Peyer's patch (tissue), 4 donors: Measurements from ENCODE around the gene TRMT11. TPM values are rescaled to one million over a fixed set of nuclear protein-coding genes. Genes with fewer than 3 reads are reported as not detected.

Source experiments
- DNase-seq, 3 donors: peaks; one replicate each; pipeline ENCODE4 v3.0.0-alpha.2; 2017 to 2019
- H3K27ac ChIP-seq, 4 donors: fragments of 200-600 bp; sonication (generic); one replicate each; pipeline ENCODE4 v1.5.1; 2016 to 2019
- H3K27me3 ChIP-seq, 2 donors: fragments of 200-600 bp; sonication (generic); one replicate each; pipeline ENCODE4 v1.5.1; 2019
- H3K36me3 ChIP-seq, 3 donors: fragments of 200-600 bp; sonication (generic); one replicate each; pipeline ENCODE4 v1.5.1; 2016 to 2019
- H3K4me1 ChIP-seq, 4 donors: fragments of 200-600 bp; sonication (generic); one replicate each; pipeline ENCODE4 v1.5.1; 2016 to 2019
- H3K4me3 ChIP-seq, 4 donors: fragments of 200-600 bp; sonication (generic); 1 replicate in 3 of 4; 2 replicates in 1 of 4; pipeline ENCODE4 v1.5.1; 2016 to 2019; ENCODE audit warnings: mild to moderate bottlenecking in 1 of 4
- H3K9me3 ChIP-seq, 4 donors: fragments of 200-600 bp; sonication (generic); one replicate each; pipeline ENCODE4 v1.5.1; 2016 to 2019; ENCODE audit warnings: mild to moderate bottlenecking in 1 of 4
- CTCF ChIP-seq, 6 experiments: fragments of 450-650 bp in 4 of 6; fragments of 200-600 bp in 2 of 6; sonication (generic) in 1 of 6; IDR thresholded peaks; one replicate each; pipeline ENCODE4 v1.5.1; 2017 to 2019; ENCODE audit warnings: antibody characterized with exemption in 6 of 6, mild to moderate bottlenecking in 3 of 6, moderate library complexity in 1 of 6
- POLR2A ChIP-seq, 2 donors: fragments of 450-650 bp; IDR thresholded peaks; one replicate each; pipeline ENCODE4 v1.5.1; 2017; ENCODE audit warnings: antibody characterized with exemption in 2 of 2, mild to moderate bottlenecking in 2 of 2, moderate library complexity in 2 of 2
- total RNA-seq, 4 donors: library from RNA; depleted of rRNA; stranded (reverse); fragments of >200 nt; gene quantifications; one replicate each; pipeline ENCODE4 v1.1.0, GENCODE V29; 2016

The TRMT11 gene
- total RNA-seq, 4 donors from 2014 or later, result 36.6 to 60.2 (median 51.2) TPM

- H3K36me3 ChIP-seq, result peaks cover 0 to 14% (median 0%) of the 10 kb centered on the region in 3 donors
- DNase-seq, result no peak
- H3K9me3 ChIP-seq, result no peaks in the 10 kb centered on the region
- TF ChIP-seq CTCF (IDR thresholded peaks at IDR 0.05), result no peak
- no peak for TF ChIP-seq POLR2A (IDR thresholded peaks at IDR 0.05)
- no peak overlapping the region for H3K4me3 ChIP-seq
- no peak overlapping the region for H3K27ac ChIP-seq
- H3K27me3 ChIP-seq, result no peaks in the 10 kb centered on the region
- H3K4me1 ChIP-seq, result no peaks in the 10 kb centered on the region
These were observed 65.5 kb downstream of the TRMT11 start for GRCh38 chr6:126051791-126052190.

- Histone ChIP-seq H3K4me1 (no peaks in the 10 kb centered on the region), H3K27ac (no peak overlapping the region), H3K36me3 (peaks cover 0 to 13% (median 0%) of the 10 kb centered on the region in 3 donors), H3K4me3 (no peak overlapping the region), H3K27me3 (no peaks in the 10 kb centered on the region), H3K9me3 (no peaks in the 10 kb centered on the region)
- DNase-seq, result no peak
- TF ChIP-seq CTCF (IDR thresholded peaks at IDR 0.05), result no peak
- TF ChIP-seq POLR2A (IDR thresholded peaks at IDR 0.05), result no peak
These were observed 66.1 kb downstream of the TRMT11 start for GRCh38 chr6:126052485-126052884.

DNA sequence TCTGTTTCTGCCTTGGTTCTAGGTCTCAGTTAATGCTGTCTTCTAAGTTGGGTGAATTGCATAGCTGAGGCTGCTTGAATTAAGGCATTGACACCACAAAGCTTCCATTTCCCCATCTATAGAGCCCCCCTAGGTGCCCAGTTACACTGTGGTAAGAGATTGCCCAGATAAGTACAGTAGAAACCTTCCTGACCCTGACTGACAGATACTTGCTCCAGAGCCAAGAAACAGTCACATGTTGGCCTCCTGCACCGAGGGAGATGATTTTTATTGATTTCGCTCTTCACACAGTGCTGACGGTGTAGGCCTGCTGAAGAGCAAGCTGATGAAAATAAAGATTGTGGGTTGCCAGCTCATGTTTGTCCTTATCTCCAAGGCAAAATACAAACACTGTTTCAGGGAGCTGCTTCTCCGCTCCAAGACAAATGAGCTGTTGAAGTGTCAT, 67.9 kb downstream of the TRMT11 start:
- no peaks in the 10 kb centered on the region for H3K27me3 ChIP-seq
- TF ChIP-seq POLR2A (IDR thresholded peaks at IDR 0.05), result no peak
- TF ChIP-seq CTCF (IDR thresholded peaks at IDR 0.05), result no peak
- no peaks in the 10 kb centered on the region for H3K4me1 ChIP-seq
- no peak for DNase-seq
- no peaks in the 10 kb centered on the region for H3K9me3 ChIP-seq
- H3K4me3 ChIP-seq, result no peak overlapping the region
- no peak overlapping the region for H3K27ac ChIP-seq
- H3K36me3 ChIP-seq, result peaks cover 0 to 13% (median 0%) of the 10 kb centered on the region in 3 donors

GRCh38 chr6:126054802-126055201, 68.5 kb downstream of the TRMT11 start:
- H3K4me1 ChIP-seq, result no peaks in the 10 kb centered on the region

GRCh38 chr6:126055449-126055848, 69.1 kb downstream of the TRMT11 start:
- no peak overlapping the region for H3K27ac ChIP-seq
- H3K36me3 ChIP-seq, result peaks cover 0 to 13% (median 0%) of the 10 kb centered on the region in 3 donors
- DNase-seq, result no peak
- no peaks in the 10 kb centered on the region for H3K9me3 ChIP-seq
- no peaks in the 10 kb centered on the region for H3K4me1 ChIP-seq
- TF ChIP-seq POLR2A (IDR thresholded peaks at IDR 0.05) (no peak), CTCF (IDR thresholded peaks at IDR 0.05) (no peak)
- H3K27me3 ChIP-seq, result no peaks in the 10 kb centered on the region
- no peak overlapping the region for H3K4me3 ChIP-seq

More at GRCh38 chr6:126054802-126055201, 68.5 kb downstream of the TRMT11 start:
- DNase-seq, result no peak
- Histone ChIP-seq H3K27me3 (no peaks in the 10 kb centered on the region), H3K27ac (peak overlapping the region in 2 of 4 donors; percentile 3 to 24), H3K4me3 (no peak overlapping the region), H3K9me3 (no peaks in the 10 kb centered on the region), H3K36me3 (peaks cover 0 to 13% (median 0%) of the 10 kb centered on the region in 3 donors)
- no peak for TF ChIP-seq POLR2A (IDR thresholded peaks at IDR 0.05)
- no peak for TF ChIP-seq CTCF (IDR thresholded peaks at IDR 0.05)
